ENCODE results near the gene TBL1X. TPM values are rescaled to one million over a fixed set of nuclear protein-coding genes. Genes with fewer than 3 reads are reported as not detected.

The TBL1X gene
- total and polyA plus RNA-seq, 2 experiments from 2014 or later: 8.7 to 26.9 TPM

DNA sequence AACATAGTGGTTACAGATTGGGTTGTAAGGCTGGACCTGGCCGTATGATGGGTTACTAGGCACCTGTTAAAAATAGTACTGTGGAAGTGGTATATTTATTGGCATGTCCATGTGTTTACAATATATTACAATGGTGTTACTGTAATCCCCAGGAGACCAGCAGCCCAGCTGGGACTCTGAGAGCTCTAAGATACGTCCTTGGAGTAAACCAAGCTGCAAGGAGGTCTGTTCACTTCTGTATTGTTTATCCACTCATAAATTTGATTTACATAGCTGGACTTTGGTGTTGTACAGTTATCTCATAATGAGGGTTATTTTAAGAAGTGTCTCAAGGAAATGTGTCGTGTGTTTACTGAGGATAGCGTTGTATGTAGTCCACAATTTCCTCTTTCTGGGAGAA is 93.8 kb downstream of the TBL1X start (continued):
- TF ChIP-seq STAT1 (IDR thresholded peaks at IDR 0.05; ENCODE audit: unreplicated experiment): no peak

DNA sequence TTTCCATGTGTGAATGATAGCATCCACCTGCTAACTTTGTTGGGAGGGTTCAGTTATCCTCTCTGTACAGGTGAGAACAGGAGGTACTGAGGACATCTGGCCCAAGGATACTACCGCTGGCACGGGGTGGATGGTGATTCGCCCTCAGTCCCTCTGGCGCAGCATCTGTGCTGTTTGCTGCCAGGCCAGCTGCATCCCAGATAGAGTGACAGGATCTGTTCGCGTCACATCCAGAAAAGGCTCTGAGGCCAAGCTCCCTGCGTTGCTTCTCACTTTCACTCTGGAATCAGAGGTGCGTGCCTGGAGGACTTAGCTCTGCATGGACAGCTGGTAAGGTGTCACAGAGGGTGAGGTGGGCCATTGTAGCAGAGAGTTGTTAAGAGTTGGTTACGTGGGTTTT is 95.4 kb downstream of the TBL1X start:
- Histone ChIP-seq H3K4me2 (no peak overlapping the region), H3F3A (replicated peaks; ENCODE audit: low read depth) (no peaks in the 10 kb centered on the region), H3K79me2 (replicated peaks; ENCODE audit: insufficient read depth) (peaks cover 19% of the 10 kb centered on the region), H3K4me1 (ENCODE audit: insufficient read depth) (no peaks in the 10 kb centered on the region), H3K9me2 (ENCODE audit: insufficient read depth) (no peaks in the 10 kb centered on the region), H3K36me3 (ENCODE audit: insufficient read depth) (no peaks in the 10 kb centered on the region), H3K4me3 (no peak overlapping the region), H3K27ac (ENCODE audit: low read depth) (no peak overlapping the region), H4K20me1 (replicated peaks; ENCODE audit: insufficient read depth) (no peaks in the 10 kb centered on the region), H2AFZ (no peak overlapping the region), H3K27me3 (ENCODE audit: insufficient read depth) (no peaks in the 10 kb centered on the region)
- peaks cover 4% of the 10 kb centered on the region; the same call in 1 of the 3 replicates for H3K36me3 Mint-ChIP-seq (ENCODE audit: low read depth)
- no peak overlapping the region for H3K4me3 Mint-ChIP-seq
- no peaks in the 10 kb centered on the region; the same call in 2 of the 3 replicates for H3K9me3 Mint-ChIP-seq
- ATAC-seq: no peak
- TF ChIP-seq POLR2AphosphoS5 (IDR thresholded peaks at IDR 0.05; ENCODE audit: low read depth): no peak
- TF ChIP-seq, protein P1, sequence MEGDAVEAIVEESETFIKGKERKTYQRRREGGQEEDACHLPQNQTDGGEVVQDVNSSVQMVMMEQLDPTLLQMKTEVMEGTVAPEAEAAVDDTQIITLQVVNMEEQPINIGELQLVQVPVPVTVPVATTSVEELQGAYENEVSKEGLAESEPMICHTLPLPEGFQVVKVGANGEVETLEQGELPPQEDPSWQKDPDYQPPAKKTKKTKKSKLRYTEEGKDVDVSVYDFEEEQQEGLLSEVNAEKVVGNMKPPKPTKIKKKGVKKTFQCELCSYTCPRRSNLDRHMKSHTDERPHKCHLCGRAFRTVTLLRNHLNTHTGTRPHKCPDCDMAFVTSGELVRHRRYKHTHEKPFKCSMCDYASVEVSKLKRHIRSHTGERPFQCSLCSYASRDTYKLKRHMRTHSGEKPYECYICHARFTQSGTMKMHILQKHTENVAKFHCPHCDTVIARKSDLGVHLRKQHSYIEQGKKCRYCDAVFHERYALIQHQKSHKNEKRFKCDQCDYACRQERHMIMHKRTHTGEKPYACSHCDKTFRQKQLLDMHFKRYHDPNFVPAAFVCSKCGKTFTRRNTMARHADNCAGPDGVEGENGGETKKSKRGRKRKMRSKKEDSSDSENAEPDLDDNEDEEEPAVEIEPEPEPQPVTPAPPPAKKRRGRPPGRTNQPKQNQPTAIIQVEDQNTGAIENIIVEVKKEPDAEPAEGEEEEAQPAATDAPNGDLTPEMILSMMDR (conservative IDR thresholded peaks at IDR 0.05; ENCODE audit: low read depth in 2 of 2): no peak
- TF ChIP-seq ZNF114 (CRISPR knock-in tag; IDR thresholded peaks at IDR 0.05): no peak
- TF ChIP-seq NANOG (IDR thresholded peaks at IDR 0.05; ENCODE audit: borderline replicate concordance): no peak
- TF ChIP-seq STAT1 (IDR thresholded peaks at IDR 0.05; ENCODE audit: unreplicated experiment): no peak
- TF ChIP-seq, protein P2, sequence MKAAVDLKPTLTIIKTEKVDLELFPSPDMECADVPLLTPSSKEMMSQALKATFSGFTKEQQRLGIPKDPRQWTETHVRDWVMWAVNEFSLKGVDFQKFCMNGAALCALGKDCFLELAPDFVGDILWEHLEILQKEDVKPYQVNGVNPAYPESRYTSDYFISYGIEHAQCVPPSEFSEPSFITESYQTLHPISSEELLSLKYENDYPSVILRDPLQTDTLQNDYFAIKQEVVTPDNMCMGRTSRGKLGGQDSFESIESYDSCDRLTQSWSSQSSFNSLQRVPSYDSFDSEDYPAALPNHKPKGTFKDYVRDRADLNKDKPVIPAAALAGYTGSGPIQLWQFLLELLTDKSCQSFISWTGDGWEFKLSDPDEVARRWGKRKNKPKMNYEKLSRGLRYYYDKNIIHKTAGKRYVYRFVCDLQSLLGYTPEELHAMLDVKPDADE (IDR thresholded peaks at IDR 0.05): no peak
- TF ChIP-seq, protein P3, sequence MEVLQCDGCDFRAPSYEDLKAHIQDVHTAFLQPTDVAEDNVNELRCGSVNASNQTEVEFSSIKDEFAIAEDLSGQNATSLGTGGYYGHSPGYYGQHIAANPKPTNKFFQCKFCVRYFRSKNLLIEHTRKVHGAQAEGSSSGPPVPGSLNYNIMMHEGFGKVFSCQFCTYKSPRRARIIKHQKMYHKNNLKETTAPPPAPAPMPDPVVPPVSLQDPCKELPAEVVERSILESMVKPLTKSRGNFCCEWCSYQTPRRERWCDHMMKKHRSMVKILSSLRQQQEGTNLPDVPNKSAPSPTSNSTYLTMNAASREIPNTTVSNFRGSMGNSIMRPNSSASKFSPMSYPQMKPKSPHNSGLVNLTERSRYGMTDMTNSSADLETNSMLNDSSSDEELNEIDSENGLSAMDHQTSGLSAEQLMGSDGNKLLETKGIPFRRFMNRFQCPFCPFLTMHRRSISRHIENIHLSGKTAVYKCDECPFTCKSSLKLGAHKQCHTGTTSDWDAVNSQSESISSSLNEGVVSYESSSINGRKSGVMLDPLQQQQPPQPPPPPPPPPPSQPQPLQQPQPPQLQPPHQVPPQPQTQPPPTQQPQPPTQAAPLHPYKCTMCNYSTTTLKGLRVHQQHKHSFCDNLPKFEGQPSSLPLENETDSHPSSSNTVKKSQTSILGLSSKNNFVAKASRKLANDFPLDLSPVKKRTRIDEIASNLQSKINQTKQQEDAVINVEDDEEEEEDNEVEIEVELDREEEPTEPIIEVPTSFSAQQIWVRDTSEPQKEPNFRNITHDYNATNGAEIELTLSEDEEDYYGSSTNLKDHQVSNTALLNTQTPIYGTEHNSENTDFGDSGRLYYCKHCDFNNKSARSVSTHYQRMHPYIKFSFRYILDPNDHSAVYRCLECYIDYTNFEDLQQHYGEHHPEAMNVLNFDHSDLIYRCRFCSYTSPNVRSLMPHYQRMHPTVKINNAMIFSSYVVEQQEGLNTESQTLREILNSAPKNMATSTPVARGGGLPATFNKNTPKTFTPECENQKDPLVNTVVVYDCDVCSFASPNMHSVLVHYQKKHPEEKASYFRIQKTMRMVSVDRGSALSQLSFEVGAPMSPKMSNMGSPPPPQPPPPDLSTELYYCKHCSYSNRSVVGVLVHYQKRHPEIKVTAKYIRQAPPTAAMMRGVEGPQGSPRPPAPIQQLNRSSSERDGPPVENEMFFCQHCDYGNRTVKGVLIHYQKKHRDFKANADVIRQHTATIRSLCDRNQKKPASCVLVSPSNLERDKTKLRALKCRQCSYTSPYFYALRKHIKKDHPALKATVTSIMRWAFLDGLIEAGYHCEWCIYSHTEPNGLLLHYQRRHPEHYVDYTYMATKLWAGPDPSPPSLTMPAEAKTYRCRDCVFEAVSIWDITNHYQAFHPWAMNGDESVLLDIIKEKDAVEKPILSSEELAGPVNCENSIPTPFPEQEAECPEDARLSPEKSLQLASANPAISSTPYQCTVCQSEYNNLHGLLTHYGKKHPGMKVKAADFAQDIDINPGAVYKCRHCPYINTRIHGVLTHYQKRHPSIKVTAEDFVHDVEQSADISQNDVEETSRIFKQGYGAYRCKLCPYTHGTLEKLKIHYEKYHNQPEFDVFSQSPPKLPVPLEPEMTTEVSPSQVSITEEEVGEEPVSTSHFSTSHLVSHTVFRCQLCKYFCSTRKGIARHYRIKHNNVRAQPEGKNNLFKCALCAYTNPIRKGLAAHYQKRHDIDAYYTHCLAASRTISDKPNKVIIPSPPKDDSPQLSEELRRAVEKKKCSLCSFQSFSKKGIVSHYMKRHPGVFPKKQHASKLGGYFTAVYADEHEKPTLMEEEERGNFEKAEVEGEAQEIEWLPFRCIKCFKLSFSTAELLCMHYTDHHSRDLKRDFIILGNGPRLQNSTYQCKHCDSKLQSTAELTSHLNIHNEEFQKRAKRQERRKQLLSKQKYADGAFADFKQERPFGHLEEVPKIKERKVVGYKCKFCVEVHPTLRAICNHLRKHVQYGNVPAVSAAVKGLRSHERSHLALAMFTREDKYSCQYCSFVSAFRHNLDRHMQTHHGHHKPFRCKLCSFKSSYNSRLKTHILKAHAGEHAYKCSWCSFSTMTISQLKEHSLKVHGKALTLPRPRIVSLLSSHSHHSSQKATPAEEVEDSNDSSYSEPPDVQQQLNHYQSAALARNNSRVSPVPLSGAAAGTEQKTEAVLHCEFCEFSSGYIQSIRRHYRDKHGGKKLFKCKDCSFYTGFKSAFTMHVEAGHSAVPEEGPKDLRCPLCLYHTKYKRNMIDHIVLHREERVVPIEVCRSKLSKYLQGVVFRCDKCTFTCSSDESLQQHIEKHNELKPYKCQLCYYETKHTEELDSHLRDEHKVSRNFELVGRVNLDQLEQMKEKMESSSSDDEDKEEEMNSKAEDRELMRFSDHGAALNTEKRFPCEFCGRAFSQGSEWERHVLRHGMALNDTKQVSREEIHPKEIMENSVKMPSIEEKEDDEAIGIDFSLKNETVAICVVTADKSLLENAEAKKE (CRISPR knock-in tag; IDR thresholded peaks at IDR 0.05): no peak
- no peak for TF ChIP-seq EZH2 (IDR thresholded peaks at IDR 0.05; ENCODE audit: low read depth, unreplicated experiment)
- peaks cover 15% of the 10 kb centered on the region; the same call in 2 of the 3 replicates for H3K4me1 Mint-ChIP-seq
- H3K27ac Mint-ChIP-seq: no peak overlapping the region; the same call in 1 of the 2 replicates
- no peak for DNase-seq (ENCODE audit: low spot score)
- peaks cover 4% of the 10 kb centered on the region for H3K27me3 Mint-ChIP-seq (ENCODE audit: insufficient read depth, low read depth, poor library complexity)

Measured in GM23338 (cell line).